ENCODE data around the gene EIF2S2.
"Not testable (repeated sequence)": the region's sequence is repeated elsewhere in the genome, so short reads cannot be mapped to it uniquely, and the experiment has no call there.

GRCh38 chr20:34132943-34133342 lies 20.9 kb upstream of the EIF2S2 start:
- not testable (repeated sequence) for TF ChIP-seq CTCF, POLR2A (IDR thresholded peaks at IDR 0.05)
